ENCODE measurements around the gene PGLYRP2.

Gene PGLYRP2

DNA sequence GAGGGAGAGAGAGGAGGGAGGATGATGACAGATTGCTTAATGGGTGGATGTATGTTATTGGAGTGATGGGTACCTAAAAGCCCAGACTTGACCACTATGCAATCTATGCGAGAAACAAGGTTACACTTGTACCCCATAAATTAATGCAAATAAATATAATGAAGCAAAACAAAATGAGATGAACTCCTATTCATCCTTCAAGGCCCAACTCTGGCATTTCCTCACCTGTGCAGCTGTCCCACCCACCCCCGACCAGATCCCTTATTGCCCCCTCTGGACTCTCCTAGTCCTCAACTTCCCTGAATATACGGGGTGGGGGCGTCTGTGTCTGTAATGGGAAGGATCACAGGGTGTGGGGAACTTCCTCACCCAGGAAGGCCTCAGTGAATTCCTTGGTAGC is 4.1 kb downstream of the PGLYRP2 start:
- TF ChIP-seq, protein P1, sequence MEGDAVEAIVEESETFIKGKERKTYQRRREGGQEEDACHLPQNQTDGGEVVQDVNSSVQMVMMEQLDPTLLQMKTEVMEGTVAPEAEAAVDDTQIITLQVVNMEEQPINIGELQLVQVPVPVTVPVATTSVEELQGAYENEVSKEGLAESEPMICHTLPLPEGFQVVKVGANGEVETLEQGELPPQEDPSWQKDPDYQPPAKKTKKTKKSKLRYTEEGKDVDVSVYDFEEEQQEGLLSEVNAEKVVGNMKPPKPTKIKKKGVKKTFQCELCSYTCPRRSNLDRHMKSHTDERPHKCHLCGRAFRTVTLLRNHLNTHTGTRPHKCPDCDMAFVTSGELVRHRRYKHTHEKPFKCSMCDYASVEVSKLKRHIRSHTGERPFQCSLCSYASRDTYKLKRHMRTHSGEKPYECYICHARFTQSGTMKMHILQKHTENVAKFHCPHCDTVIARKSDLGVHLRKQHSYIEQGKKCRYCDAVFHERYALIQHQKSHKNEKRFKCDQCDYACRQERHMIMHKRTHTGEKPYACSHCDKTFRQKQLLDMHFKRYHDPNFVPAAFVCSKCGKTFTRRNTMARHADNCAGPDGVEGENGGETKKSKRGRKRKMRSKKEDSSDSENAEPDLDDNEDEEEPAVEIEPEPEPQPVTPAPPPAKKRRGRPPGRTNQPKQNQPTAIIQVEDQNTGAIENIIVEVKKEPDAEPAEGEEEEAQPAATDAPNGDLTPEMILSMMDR (IDR thresholded peaks at IDR 0.05) = no peak

DNA sequence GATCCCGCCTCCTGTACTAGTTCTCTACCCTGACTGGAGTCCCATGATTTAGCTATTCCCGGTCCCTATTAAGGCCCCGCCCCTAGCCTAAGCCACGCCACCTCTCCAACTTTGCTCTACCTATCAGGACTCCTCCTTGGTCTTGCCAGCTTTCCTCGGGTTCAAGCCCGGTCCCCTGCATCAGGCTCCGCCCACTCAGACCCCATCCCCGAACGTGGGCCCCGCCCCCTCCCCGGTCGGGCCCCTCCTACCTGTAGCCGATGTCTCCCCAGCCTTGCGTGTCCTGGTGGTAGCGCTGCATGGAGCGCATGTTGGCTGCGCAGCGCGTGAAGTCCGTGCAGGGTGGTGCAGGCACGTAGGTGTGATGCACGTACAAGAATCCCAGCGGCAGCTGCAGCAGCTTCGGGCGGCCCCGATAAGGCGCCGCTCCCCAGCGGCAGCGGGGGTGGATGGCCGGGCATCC is 7.6 kb downstream of the PGLYRP2 start:
- TF ChIP-seq, protein P1 (IDR thresholded peaks at IDR 0.05) = no peak

DNA sequence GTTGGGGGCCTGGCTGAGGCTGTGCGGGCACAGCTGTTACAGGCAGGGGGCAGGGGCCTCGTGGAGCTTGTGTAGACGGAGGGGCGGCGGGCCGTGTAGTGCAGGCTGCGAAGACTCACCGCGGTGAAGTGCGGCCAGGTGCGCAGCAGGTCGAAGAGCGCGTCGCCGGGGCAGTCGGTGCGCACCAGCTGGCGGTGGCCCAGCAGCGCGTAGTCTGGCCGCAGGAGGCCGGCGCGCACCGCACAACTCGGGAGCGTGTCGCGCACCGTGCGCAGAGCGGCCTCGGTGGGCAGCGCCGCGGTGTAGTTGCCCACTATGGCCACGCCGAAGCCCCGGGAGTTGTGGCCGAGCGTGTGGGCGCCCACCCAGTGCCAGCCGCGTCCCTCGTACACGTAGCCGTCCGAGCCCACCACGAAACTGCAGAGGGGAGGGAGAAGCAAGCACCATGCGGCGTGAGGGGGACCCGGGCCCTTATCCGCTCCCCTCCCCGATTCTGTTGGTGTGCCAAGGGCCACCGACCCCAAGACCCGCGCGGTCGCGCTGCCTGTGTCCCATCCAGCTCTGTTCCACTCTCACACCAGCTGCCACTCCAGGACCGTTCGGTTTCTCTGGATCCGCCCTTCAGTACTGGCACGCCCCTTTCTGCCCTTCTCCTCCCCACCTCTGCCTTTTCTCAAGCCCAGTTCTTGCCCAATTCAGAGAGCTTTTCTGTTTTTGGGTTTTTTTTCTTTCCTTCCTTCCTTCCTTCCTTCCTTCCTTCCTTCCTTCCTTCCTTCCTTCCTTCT is 9.6 kb downstream of the PGLYRP2 start:
- TF ChIP-seq, protein P1 (IDR thresholded peaks at IDR 0.05) = no peak

DNA sequence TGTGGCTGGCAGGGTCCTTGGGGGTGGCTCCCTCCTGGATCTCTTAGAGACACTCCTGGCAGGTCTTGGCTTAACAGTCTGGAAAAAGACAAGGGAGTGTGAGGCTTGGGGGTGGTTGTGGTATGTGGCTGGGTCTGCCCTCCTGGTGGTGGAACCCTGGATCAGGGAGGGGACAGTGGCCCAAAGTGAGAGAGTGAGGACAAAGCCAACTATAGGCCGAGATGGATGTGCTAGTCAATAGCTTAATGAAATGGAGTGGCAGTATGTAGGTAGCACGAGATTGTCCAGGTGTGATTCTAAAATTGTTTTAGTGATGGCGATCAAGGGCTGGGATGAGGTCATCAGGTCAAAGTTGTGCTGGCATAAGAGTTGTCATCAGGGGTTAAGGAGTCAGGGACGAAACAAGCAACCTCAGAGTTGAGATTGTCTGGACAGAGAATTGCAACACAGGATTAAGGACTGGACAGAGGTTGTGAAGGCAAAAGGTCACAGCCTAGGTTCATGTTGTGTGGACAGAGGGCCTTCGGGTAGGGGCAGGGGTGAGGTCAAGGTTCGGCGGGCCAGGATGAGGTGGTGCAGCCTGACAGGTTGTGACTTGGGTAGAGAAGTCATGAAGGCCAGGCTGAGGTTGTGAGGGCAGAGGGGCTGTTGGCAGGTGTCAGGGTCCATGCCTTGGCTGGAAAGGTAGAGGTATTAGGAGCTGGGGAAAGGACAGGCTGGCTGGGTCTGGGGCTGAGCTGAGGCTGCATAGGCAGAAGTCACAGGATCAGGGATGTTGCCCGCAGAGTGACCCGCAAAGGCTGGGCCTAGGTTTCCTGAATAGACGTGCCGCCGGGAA is 10.4 kb downstream of the PGLYRP2 start:
- TF ChIP-seq, protein P1 (IDR thresholded peaks at IDR 0.05) = no peak

DNA sequence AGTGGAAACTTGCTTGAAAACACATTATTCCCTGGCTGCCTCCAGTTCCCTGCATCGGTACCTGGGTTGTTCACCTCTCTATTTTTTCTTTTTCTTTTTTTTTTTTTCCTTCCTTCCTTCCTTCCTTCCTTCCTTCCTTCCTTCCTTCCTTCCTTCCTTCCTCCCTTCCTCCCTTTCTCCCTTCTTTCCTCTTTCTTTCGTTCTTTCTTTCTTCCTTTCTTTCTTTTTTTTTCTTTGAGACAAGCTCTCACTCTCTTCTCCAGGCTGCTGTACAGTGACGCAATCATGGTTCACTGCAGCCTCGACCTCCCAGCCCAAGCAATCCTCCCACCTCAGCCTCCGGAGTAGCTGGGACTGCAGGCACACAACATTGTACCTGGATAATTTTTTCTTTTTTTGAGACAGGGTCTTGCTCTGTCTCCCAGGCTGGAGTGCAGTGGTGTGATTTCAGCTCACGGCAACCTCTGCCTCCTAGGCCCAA is 11.5 kb downstream of the PGLYRP2 start:
- TF ChIP-seq, protein P1 (IDR thresholded peaks at IDR 0.05) = no peak

DNA sequence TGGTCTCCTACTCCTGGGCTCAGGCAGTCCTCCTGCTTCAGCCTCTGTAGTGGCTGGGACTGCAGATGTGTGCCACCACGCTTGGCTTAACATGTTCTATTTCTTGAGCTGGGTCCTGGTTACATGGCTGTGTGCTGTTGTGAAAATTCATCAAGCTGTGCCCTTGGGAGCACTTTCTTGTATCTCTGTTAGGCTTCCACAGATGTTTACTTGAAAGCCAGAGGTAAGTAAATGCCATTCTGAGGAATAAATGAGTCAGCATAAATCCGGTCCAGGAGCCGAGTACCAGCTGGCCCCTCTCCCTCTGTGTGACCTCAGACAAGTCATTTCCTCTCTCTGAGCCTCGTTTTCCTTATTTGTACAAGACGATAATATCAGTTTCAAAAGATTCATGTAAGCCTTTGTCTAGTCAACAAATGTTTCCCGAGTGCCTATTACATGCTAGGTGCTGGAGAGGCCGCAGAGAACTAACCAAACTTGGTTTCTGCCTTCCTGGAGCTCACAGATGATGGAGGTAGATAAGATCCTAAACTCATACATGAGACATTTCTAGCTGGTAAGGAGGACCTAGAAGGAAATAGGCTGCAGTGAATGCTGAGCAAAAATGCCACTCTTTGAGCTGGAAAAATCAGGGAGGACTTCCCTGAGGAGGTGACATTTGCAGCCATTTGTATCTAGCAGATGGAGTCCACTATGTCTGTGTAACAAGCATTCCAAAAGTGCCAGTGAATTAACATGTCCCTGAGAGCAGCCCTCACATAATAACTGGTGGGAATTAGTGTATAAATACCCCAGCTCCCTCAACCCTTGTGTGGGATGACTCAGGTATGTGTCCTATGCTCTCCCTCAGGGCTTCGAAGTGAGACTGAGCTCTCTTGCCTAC is 12.2 kb downstream of the PGLYRP2 start:
- TF ChIP-seq, protein P1 (IDR thresholded peaks at IDR 0.05) = no peak

All from LNCAP (cell line).